SU-DHL-6 (cell line): ENCODE results near the gene ALPI.

Experiments used
- H2AFZ ChIP-seq: fragments of 200-600 bp; sonication (generic); 2 replicates; pipeline ENCODE4 v1.6.1; 2014; ENCODE audit warnings: low read depth, mild to moderate bottlenecking, moderate library complexity, mixed read lengths, antibody characterized with exemption, low read length; ENCODE audit not compliant: severe bottlenecking
- H3F3A ChIP-seq: fragments of 200-600 bp; shearing (Covaris generic); 2 replicates; pipeline ENCODE4 v1.6.0; 2016; ENCODE audit warnings: antibody characterized with exemption, mild to moderate bottlenecking; ENCODE audit not compliant: insufficient read depth
- H3K27ac ChIP-seq: fragments of 200-600 bp; sonication (generic); 2 replicates; pipeline ENCODE4 v1.5.1; 2016; ENCODE audit warnings: low read depth, mild to moderate bottlenecking, low read length, moderate library complexity, mixed read lengths
- H3K27me3 ChIP-seq: fragments of 200-600 bp; sonication (generic), shearing (Covaris generic); 2 replicates; pipeline ENCODE4 v1.6.0; 2014; ENCODE audit warnings: mild to moderate bottlenecking, low read length
- H3K36me3 ChIP-seq: fragments of 200-600 bp; sonication (generic); 2 replicates; pipeline ENCODE4 v1.6.1; 2014; ENCODE audit warnings: mild to moderate bottlenecking, low read length, mixed read lengths
- H3K4me2 ChIP-seq: fragments of 300-600, 200-600 bp; shearing (Covaris generic), sonication (generic); 2 replicates; pipeline ENCODE4 v1.6.0; 2014; ENCODE audit warnings: low read length, low read depth, mild to moderate bottlenecking; ENCODE audit not compliant: poor library complexity, severe bottlenecking
- H3K4me3 ChIP-seq: fragments of 200-600 bp; sonication (generic); 2 replicates; pipeline ENCODE4 v1.5.1; 2014; ENCODE audit warnings: antibody characterized with exemption, low read length, mild to moderate bottlenecking, mixed read lengths; ENCODE audit not compliant: insufficient read depth, poor library complexity, severe bottlenecking
- H3K79me2 ChIP-seq: fragments of 200-600 bp; sonication (generic); 2 replicates; pipeline ENCODE4 v1.6.1; 2014; ENCODE audit warnings: mild to moderate bottlenecking, low read length, moderate library complexity; ENCODE audit not compliant: insufficient read depth
- H3K9ac ChIP-seq: fragments of 200-600 bp; sonication (generic); 2 replicates; pipeline ENCODE4 v1.7.0; 2014; ENCODE audit warnings: mild to moderate bottlenecking, low read length
- H3K9me2 ChIP-seq: fragments of 200-600 bp; sonication (generic); replicated peaks from 2 replicates; pipeline ENCODE4 v1.6.1; 2014; ENCODE audit warnings: low read length; ENCODE audit not compliant: insufficient read depth
- H3K9me3 ChIP-seq: fragments of 200-600 bp; sonication (generic); 2 replicates; pipeline ENCODE4 v1.6.1; 2014; ENCODE audit warnings: low read length, mixed read lengths; ENCODE audit not compliant: insufficient read depth
- H4K20me1 ChIP-seq: fragments of 200-600 bp; sonication (generic); 2 replicates; pipeline ENCODE4 v1.6.1; 2014; ENCODE audit warnings: low read depth, mild to moderate bottlenecking, antibody characterized with exemption, low read length, moderate library complexity, mixed read lengths
- EZH2phosphoT487 ChIP-seq: fragments of 200-600 bp; sonication (generic), shearing (Covaris generic); conservative IDR thresholded peaks from 2 replicates; pipeline ENCODE4 v1.6.1; 2018; ENCODE audit warnings: mild to moderate bottlenecking, antibody characterized with exemption, low read length, moderate library complexity, mixed read lengths
- TF ChIP-seq, protein P1 (sequence below): fragments of 200-600 bp; sonication (generic); IDR thresholded peaks from one replicate; pipeline ENCODE4 v1.5.1; 2017; ENCODE audit warnings: antibody characterized with exemption, mild to moderate bottlenecking, low read length, moderate library complexity; ENCODE audit not compliant: insufficient read depth, poor library complexity, severe bottlenecking

Gene ALPI

DNA sequence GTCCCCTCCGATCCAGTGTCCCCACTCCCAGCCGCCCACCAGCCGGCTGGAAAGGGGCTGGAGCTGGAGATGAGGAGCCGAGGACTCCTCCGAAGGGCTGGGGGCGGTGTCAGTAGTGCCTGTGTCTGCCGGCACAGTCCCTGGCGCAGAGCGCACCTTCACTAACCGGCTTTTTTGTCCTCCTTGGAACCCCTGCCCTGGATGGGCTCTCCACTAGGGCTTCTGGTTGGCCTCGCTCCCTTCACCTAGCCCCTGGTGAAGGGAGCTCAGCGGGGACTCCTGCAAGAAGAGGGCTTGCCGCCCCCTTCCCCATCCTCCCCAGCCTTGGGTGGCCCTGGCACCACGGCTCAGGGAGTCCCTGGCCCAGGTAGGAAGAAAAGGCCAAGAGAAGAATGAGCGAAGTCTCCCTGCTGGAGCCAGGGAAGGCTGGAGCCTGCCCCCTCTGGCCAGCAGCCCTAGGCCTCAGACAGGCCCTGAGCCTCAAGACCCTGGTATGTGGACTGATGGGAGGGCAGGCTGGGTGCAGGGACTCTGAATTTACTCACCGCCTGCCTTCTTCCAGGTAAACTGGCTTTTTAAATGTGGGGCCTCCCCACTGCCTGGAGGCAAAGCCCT is 32.3 kb downstream of the ALPI start:
- H3K9me3 ChIP-seq, result no peaks in the 10 kb centered on the region
- H3K27me3 ChIP-seq, result no peaks in the 10 kb centered on the region
- H3K9ac ChIP-seq, result no peak overlapping the region
- TF ChIP-seq, protein P1, sequence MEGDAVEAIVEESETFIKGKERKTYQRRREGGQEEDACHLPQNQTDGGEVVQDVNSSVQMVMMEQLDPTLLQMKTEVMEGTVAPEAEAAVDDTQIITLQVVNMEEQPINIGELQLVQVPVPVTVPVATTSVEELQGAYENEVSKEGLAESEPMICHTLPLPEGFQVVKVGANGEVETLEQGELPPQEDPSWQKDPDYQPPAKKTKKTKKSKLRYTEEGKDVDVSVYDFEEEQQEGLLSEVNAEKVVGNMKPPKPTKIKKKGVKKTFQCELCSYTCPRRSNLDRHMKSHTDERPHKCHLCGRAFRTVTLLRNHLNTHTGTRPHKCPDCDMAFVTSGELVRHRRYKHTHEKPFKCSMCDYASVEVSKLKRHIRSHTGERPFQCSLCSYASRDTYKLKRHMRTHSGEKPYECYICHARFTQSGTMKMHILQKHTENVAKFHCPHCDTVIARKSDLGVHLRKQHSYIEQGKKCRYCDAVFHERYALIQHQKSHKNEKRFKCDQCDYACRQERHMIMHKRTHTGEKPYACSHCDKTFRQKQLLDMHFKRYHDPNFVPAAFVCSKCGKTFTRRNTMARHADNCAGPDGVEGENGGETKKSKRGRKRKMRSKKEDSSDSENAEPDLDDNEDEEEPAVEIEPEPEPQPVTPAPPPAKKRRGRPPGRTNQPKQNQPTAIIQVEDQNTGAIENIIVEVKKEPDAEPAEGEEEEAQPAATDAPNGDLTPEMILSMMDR, result no peak
- no peak for TF ChIP-seq EZH2phosphoT487
- H3K27ac ChIP-seq, result no peak overlapping the region
- no peaks in the 10 kb centered on the region for H3K9me2 ChIP-seq
- no peak overlapping the region for H3K4me2 ChIP-seq
- no peaks in the 10 kb centered on the region for H3K36me3 ChIP-seq
- H3F3A ChIP-seq, result no peaks in the 10 kb centered on the region
- H3K4me3 ChIP-seq, result no peak overlapping the region
- H4K20me1 ChIP-seq, result no peaks in the 10 kb centered on the region
- no peak overlapping the region for H2AFZ ChIP-seq
- H3K79me2 ChIP-seq, result no peaks in the 10 kb centered on the region

- H3K27ac ChIP-seq, result no peak overlapping the region
- no peaks in the 10 kb centered on the region for H3K27me3 ChIP-seq
- H3K9ac ChIP-seq, result no peak overlapping the region
- H3K4me2 ChIP-seq, result no peak overlapping the region
- no peaks in the 10 kb centered on the region for H3K9me2 ChIP-seq
- H2AFZ ChIP-seq, result no peak overlapping the region
- no peaks in the 10 kb centered on the region for H3F3A ChIP-seq
- H3K79me2 ChIP-seq, result no peaks in the 10 kb centered on the region
- no peaks in the 10 kb centered on the region for H3K36me3 ChIP-seq
- TF ChIP-seq EZH2phosphoT487, result no peak
- TF ChIP-seq, protein P1, result no peak
- no peaks in the 10 kb centered on the region for H3K9me3 ChIP-seq
- no peak overlapping the region for H3K4me3 ChIP-seq
- no peaks in the 10 kb centered on the region for H4K20me1 ChIP-seq
Measured at GRCh38 chr2:232488721-232489300, 32.9 kb downstream of the ALPI start.

DNA sequence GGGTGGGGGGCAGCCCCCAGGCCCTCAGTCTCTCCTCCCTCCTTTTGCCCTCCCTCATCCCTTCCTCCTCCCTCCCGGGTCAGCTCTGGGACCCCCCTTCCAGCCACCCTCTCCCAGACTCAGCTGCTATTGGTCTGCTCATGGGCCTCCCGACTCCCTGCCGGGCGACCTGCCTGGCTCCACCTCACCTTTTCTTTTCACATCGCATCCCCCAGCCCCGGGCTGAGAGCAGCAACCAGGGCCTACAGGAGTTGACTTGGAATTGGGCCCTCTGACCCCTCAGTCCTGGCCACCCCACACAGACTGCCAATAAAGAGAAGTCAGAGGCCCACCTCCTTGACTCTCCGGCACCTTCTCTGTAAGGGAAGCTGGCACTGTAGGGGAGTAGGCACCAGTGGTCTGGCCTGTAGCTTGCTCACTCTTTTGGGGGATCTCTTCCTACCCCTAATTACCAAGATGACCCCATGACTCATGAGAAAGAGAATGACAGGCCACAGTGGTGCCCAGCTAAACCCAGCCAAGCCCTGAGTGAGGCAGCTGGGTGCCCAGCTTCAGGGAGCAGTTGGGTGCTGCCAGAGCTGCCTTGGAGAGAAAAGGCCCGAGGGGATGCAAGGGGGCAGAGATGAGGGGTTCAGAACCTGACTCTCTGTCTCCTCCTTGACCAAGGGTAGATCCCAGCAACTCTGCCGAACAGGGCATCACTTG is 33.7 kb downstream of the ALPI start:
- no peak overlapping the region for H2AFZ ChIP-seq
- no peak for TF ChIP-seq EZH2phosphoT487
- TF ChIP-seq, protein P1, result no peak
- H3K9me3 ChIP-seq, result no peaks in the 10 kb centered on the region
- no peak overlapping the region for H3K27ac ChIP-seq
- no peaks in the 10 kb centered on the region for H3F3A ChIP-seq
- H3K27me3 ChIP-seq, result no peaks in the 10 kb centered on the region
- H3K79me2 ChIP-seq, result no peaks in the 10 kb centered on the region
- H3K36me3 ChIP-seq, result no peaks in the 10 kb centered on the region
- no peak overlapping the region for H3K9ac ChIP-seq
- H4K20me1 ChIP-seq, result no peaks in the 10 kb centered on the region
- no peak overlapping the region for H3K4me2 ChIP-seq
- no peaks in the 10 kb centered on the region for H3K9me2 ChIP-seq
- no peak overlapping the region for H3K4me3 ChIP-seq
